ENCODE results near the gene MET.
"Not testable (repeated sequence)": the region's sequence is repeated elsewhere in the genome, so short reads cannot be mapped to it uniquely, and the experiment has no call there.

MET gene

GRCh38 chr7:116671681-116672595 lies at the start of gene MET:
Gene MET (plus strand): TSS chr7:116672196. CDS start chr7:116699085, 26,889 bp downstream.
- DNase-seq: peak; percentile 32 to 48

GRCh38 chr7:116626886-116627285 lies 45.1 kb upstream of the MET start:
- DNase-seq: no peak

GRCh38 chr7:116629051-116629463 lies 42.9 kb upstream of the MET start:
- no peak for DNase-seq

- no peak for DNase-seq
Measured at GRCh38 chr7:116630357-116630756, 41.6 kb upstream of the MET start.

- DNase-seq: peak; percentile 85 to 86
Measured at GRCh38 chr7:116630932-116631671, 40.9 kb upstream of the MET start.

- DNase-seq: no peak
Measured at GRCh38 chr7:116631676-116632075, 40.3 kb upstream of the MET start.

- DNase-seq: peak; percentile 28 to 30
Measured at GRCh38 chr7:116632384-116632783, 39.6 kb upstream of the MET start.

GRCh38 chr7:116633131-116633988 lies 38.6 kb upstream of the MET start:
- peak; percentile 90 for DNase-seq

- DNase-seq: no peak
Measured at GRCh38 chr7:116636997-116637396, 35.0 kb upstream of the MET start.

GRCh38 chr7:116638592-116638991 lies 33.4 kb upstream of the MET start:
- not testable (repeated sequence) for DNase-seq

GRCh38 chr7:116641551-116642153 lies 30.3 kb upstream of the MET start:
- DNase-seq: no peak

GRCh38 chr7:116643148-116643547 lies 28.8 kb upstream of the MET start:
- not testable (repeated sequence) for DNase-seq

GRCh38 chr7:116644628-116645027 lies 27.4 kb upstream of the MET start:
- DNase-seq: no peak

- DNase-seq: no peak
Measured at GRCh38 chr7:116647290-116647689, 24.7 kb upstream of the MET start.

GRCh38 chr7:116647861-116648260 lies 24.1 kb upstream of the MET start:
- DNase-seq: no peak

GRCh38 chr7:116650436-116650835 lies 21.6 kb upstream of the MET start:
- no peak for DNase-seq

- no peak for DNase-seq
Measured at GRCh38 chr7:116652793-116653192, 19.2 kb upstream of the MET start.

GRCh38 chr7:116653204-116653603 lies 18.8 kb upstream of the MET start:
- no peak for DNase-seq

GRCh38 chr7:116653646-116654045 lies 18.4 kb upstream of the MET start:
- no peak for DNase-seq

- DNase-seq: not testable (repeated sequence)
Measured at GRCh38 chr7:116659248-116659647, 12.7 kb upstream of the MET start.

- no peak for DNase-seq
Measured at GRCh38 chr7:116661865-116662264, 10.1 kb upstream of the MET start.

- no peak for DNase-seq
Measured at GRCh38 chr7:116663744-116664143, 8.3 kb upstream of the MET start.

All from inflammatory macrophage treated with lipopolysaccharide for 1 hour (primary cell).